T-helper 2 cell treated with Interferon-gamma antibody and Interleukin-4, amounts not matched to agents 5 μg/mL and 100 μg/mL, for 36 hours (primary cell): Measurements from ENCODE around the gene COL5A2.

Experiments
- DNase-seq: peaks from one replicate; pipeline ENCODE4 v3.0.0; 2021; ENCODE audit warnings: low spot score
- H3K27ac Mint-ChIP-seq: one replicate; pipeline ENCODE4 v1.8.0; 2021; ENCODE audit warnings: mild to moderate bottlenecking, mixed read lengths
- H3K27me3 Mint-ChIP-seq: one replicate; pipeline ENCODE4 v1.8.0; 2021; ENCODE audit warnings: low read depth, mixed read lengths
- H3K36me3 Mint-ChIP-seq: one replicate; pipeline ENCODE4 v1.8.0; 2021; ENCODE audit warnings: low read depth, mixed read lengths
- H3K4me1 Mint-ChIP-seq: one replicate; pipeline ENCODE4 v1.8.0; 2021; ENCODE audit warnings: low read depth, mixed read lengths
- H3K4me3 Mint-ChIP-seq: one replicate; pipeline ENCODE4 v1.8.0; 2022; ENCODE audit warnings: mild to moderate bottlenecking, moderate library complexity, mixed read lengths
- H3K9me3 Mint-ChIP-seq: one replicate; pipeline ENCODE4 v1.8.0; 2021; ENCODE audit warnings: mixed read lengths

The COL5A2 gene

GRCh38 chr2:189151906-189152305 lies 27.7 kb downstream of the COL5A2 start:
- no peaks in the 10 kb centered on the region for H3K36me3 Mint-ChIP-seq
- no peak overlapping the region for H3K27ac Mint-ChIP-seq
- no peaks in the 10 kb centered on the region for H3K9me3 Mint-ChIP-seq
- no peaks in the 10 kb centered on the region for H3K27me3 Mint-ChIP-seq
- H3K4me1 Mint-ChIP-seq: no peaks in the 10 kb centered on the region
- H3K4me3 Mint-ChIP-seq: no peak overlapping the region
- no peak for DNase-seq

GRCh38 chr2:189150033-189150432 lies 29.5 kb downstream of the COL5A2 start:
- H3K9me3 Mint-ChIP-seq: no peaks in the 10 kb centered on the region
- H3K4me3 Mint-ChIP-seq: no peak overlapping the region
- H3K27ac Mint-ChIP-seq: no peak overlapping the region
- H3K36me3 Mint-ChIP-seq: no peaks in the 10 kb centered on the region
- H3K27me3 Mint-ChIP-seq: no peaks in the 10 kb centered on the region
- no peaks in the 10 kb centered on the region for H3K4me1 Mint-ChIP-seq
- no peak for DNase-seq

GRCh38 chr2:189147989-189148388 lies 31.6 kb downstream of the COL5A2 start:
- Mint-ChIP-seq H3K27me3 (no peaks in the 10 kb centered on the region), H3K4me1 (no peaks in the 10 kb centered on the region), H3K27ac (no peak overlapping the region), H3K36me3 (no peaks in the 10 kb centered on the region), H3K9me3 (no peaks in the 10 kb centered on the region), H3K4me3 (no peak overlapping the region)
- DNase-seq: no peak

GRCh38 chr2:189147361-189147760 lies 32.2 kb downstream of the COL5A2 start:
- no peak for DNase-seq
- no peaks in the 10 kb centered on the region for H3K27me3 Mint-ChIP-seq
- H3K27ac Mint-ChIP-seq: no peak overlapping the region
- no peaks in the 10 kb centered on the region for H3K36me3 Mint-ChIP-seq
- H3K4me1 Mint-ChIP-seq: no peaks in the 10 kb centered on the region
- no peaks in the 10 kb centered on the region for H3K9me3 Mint-ChIP-seq
- no peak overlapping the region for H3K4me3 Mint-ChIP-seq

- Mint-ChIP-seq H3K4me1 (no peaks in the 10 kb centered on the region), H3K4me3 (no peak overlapping the region), H3K27me3 (no peaks in the 10 kb centered on the region), H3K9me3 (no peaks in the 10 kb centered on the region), H3K27ac (no peak overlapping the region), H3K36me3 (no peaks in the 10 kb centered on the region)
- DNase-seq: no peak
Measured at GRCh38 chr2:189146553-189146952, 33.0 kb downstream of the COL5A2 start.

GRCh38 chr2:189144700-189145211 lies 34.8 kb downstream of the COL5A2 start:
- no peak overlapping the region for H3K27ac Mint-ChIP-seq
- no peak for DNase-seq
- no peaks in the 10 kb centered on the region for H3K36me3 Mint-ChIP-seq
- no peaks in the 10 kb centered on the region for H3K27me3 Mint-ChIP-seq
- H3K4me1 Mint-ChIP-seq: no peaks in the 10 kb centered on the region
- no peak overlapping the region for H3K4me3 Mint-ChIP-seq
- H3K9me3 Mint-ChIP-seq: no peaks in the 10 kb centered on the region

GRCh38 chr2:189143925-189144324 lies 35.6 kb downstream of the COL5A2 start:
- no peak for DNase-seq

GRCh38 chr2:189142893-189143759 lies 36.4 kb downstream of the COL5A2 start:
- no peaks in the 10 kb centered on the region for H3K36me3 Mint-ChIP-seq
- no peak overlapping the region for H3K27ac Mint-ChIP-seq
- H3K9me3 Mint-ChIP-seq: no peaks in the 10 kb centered on the region
- no peaks in the 10 kb centered on the region for H3K4me1 Mint-ChIP-seq
- no peaks in the 10 kb centered on the region for H3K27me3 Mint-ChIP-seq
- peak; percentile 25 for DNase-seq
- no peak overlapping the region for H3K4me3 Mint-ChIP-seq

More at GRCh38 chr2:189143925-189144324, 35.6 kb downstream of the COL5A2 start:
- Mint-ChIP-seq H3K27ac (no peak overlapping the region), H3K36me3 (no peaks in the 10 kb centered on the region), H3K9me3 (no peaks in the 10 kb centered on the region), H3K27me3 (no peaks in the 10 kb centered on the region), H3K4me3 (no peak overlapping the region), H3K4me1 (no peaks in the 10 kb centered on the region)

- Mint-ChIP-seq H3K36me3 (no peaks in the 10 kb centered on the region), H3K27me3 (no peaks in the 10 kb centered on the region), H3K4me1 (no peaks in the 10 kb centered on the region), H3K27ac (no peak overlapping the region), H3K4me3 (no peak overlapping the region), H3K9me3 (no peaks in the 10 kb centered on the region)
- no peak for DNase-seq
Measured at GRCh38 chr2:189138800-189139199, 40.8 kb downstream of the COL5A2 start.

GRCh38 chr2:189137519-189137918 lies 42.0 kb downstream of the COL5A2 start:
- H3K27ac Mint-ChIP-seq: no peak overlapping the region
- no peak overlapping the region for H3K4me3 Mint-ChIP-seq
- H3K36me3 Mint-ChIP-seq: no peaks in the 10 kb centered on the region
- DNase-seq: no peak
- H3K27me3 Mint-ChIP-seq: no peaks in the 10 kb centered on the region
- no peaks in the 10 kb centered on the region for H3K9me3 Mint-ChIP-seq
- no peaks in the 10 kb centered on the region for H3K4me1 Mint-ChIP-seq

- Mint-ChIP-seq H3K4me3 (no peak overlapping the region), H3K9me3 (no peaks in the 10 kb centered on the region), H3K36me3 (no peaks in the 10 kb centered on the region), H3K4me1 (no peaks in the 10 kb centered on the region), H3K27me3 (no peaks in the 10 kb centered on the region), H3K27ac (no peak overlapping the region)
- no peak for DNase-seq
Measured at GRCh38 chr2:189134485-189134884, 45.1 kb downstream of the COL5A2 start.

GRCh38 chr2:189131991-189132390 lies 47.6 kb downstream of the COL5A2 start:
- H3K36me3 Mint-ChIP-seq: no peaks in the 10 kb centered on the region
- no peak for DNase-seq
- H3K27me3 Mint-ChIP-seq: peaks cover 1% of the 10 kb centered on the region
- no peaks in the 10 kb centered on the region for H3K9me3 Mint-ChIP-seq
- no peaks in the 10 kb centered on the region for H3K4me1 Mint-ChIP-seq
- H3K27ac Mint-ChIP-seq: no peak overlapping the region
- H3K4me3 Mint-ChIP-seq: no peak overlapping the region

- no peak overlapping the region for H3K27ac Mint-ChIP-seq
- no peaks in the 10 kb centered on the region for H3K9me3 Mint-ChIP-seq
- no peak overlapping the region for H3K4me3 Mint-ChIP-seq
- H3K36me3 Mint-ChIP-seq: no peaks in the 10 kb centered on the region
- no peak for DNase-seq
- no peaks in the 10 kb centered on the region for H3K4me1 Mint-ChIP-seq
- H3K27me3 Mint-ChIP-seq: peaks cover 6% of the 10 kb centered on the region
Measured at GRCh38 chr2:189129971-189130370, 49.6 kb downstream of the COL5A2 start.

GRCh38 chr2:189128970-189129369 lies 50.6 kb downstream of the COL5A2 start:
- Mint-ChIP-seq H3K36me3 (no peaks in the 10 kb centered on the region), H3K4me1 (no peaks in the 10 kb centered on the region), H3K27ac (no peak overlapping the region), H3K27me3 (peaks cover 6% of the 10 kb centered on the region), H3K4me3 (no peak overlapping the region), H3K9me3 (no peaks in the 10 kb centered on the region)
- no peak for DNase-seq

GRCh38 chr2:189127756-189128155 lies 51.8 kb downstream of the COL5A2 start:
- H3K4me3 Mint-ChIP-seq: no peak overlapping the region

More at GRCh38 chr2:189127756-189128155, 51.8 kb downstream of the COL5A2 start:
- DNase-seq: no peak
- peaks cover 6% of the 10 kb centered on the region for H3K27me3 Mint-ChIP-seq
- no peak overlapping the region for H3K27ac Mint-ChIP-seq
- no peaks in the 10 kb centered on the region for H3K36me3 Mint-ChIP-seq
- H3K4me1 Mint-ChIP-seq: no peaks in the 10 kb centered on the region
- no peaks in the 10 kb centered on the region for H3K9me3 Mint-ChIP-seq
